Measurements from ENCODE around the gene SMG6.

- TF ChIP-seq, protein P1, sequence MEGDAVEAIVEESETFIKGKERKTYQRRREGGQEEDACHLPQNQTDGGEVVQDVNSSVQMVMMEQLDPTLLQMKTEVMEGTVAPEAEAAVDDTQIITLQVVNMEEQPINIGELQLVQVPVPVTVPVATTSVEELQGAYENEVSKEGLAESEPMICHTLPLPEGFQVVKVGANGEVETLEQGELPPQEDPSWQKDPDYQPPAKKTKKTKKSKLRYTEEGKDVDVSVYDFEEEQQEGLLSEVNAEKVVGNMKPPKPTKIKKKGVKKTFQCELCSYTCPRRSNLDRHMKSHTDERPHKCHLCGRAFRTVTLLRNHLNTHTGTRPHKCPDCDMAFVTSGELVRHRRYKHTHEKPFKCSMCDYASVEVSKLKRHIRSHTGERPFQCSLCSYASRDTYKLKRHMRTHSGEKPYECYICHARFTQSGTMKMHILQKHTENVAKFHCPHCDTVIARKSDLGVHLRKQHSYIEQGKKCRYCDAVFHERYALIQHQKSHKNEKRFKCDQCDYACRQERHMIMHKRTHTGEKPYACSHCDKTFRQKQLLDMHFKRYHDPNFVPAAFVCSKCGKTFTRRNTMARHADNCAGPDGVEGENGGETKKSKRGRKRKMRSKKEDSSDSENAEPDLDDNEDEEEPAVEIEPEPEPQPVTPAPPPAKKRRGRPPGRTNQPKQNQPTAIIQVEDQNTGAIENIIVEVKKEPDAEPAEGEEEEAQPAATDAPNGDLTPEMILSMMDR (IDR thresholded peaks at IDR 0.05; ENCODE audit: control extremely low read depth in 1 of 3, insufficient read depth in 1 of 3, low read depth in 1 of 3, low read length in 3 of 3): no peak
- TF ChIP-seq SP1 (IDR thresholded peaks at IDR 0.05; ENCODE audit: low read depth, low read length): no peak
- TF ChIP-seq NRF1 (IDR thresholded peaks at IDR 0.05; ENCODE audit: low read depth, low read length): no peak
- TF ChIP-seq TAF1 (IDR thresholded peaks at IDR 0.05; ENCODE audit: low read depth, low read length): no peak
- TF ChIP-seq, protein P2, sequence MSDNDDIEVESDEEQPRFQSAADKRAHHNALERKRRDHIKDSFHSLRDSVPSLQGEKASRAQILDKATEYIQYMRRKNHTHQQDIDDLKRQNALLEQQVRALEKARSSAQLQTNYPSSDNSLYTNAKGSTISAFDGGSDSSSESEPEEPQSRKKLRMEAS (IDR thresholded peaks at IDR 0.05): no peak
- no peak for TF ChIP-seq KDM1A (IDR thresholded peaks at IDR 0.05; ENCODE audit: borderline replicate concordance, low read length)
- TF ChIP-seq RAD21 (IDR thresholded peaks at IDR 0.05 in 1 of 2, conservative IDR thresholded peaks at IDR 0.05 in 1 of 2; ENCODE audit: low read depth in 2 of 2, low read length in 2 of 2): no peak
- TF ChIP-seq ATF2 (IDR thresholded peaks at IDR 0.05; ENCODE audit: low read length): no peak
- TF ChIP-seq GTF2F1 (IDR thresholded peaks at IDR 0.05; ENCODE audit: borderline replicate concordance, low read depth, low read length): no peak
Observed at GRCh38 chr17:2191227-2191626, 112.4 kb downstream of the SMG6 start.
